Fibroblast of the aortic adventitia (primary cell): ENCODE data around the gene EXD3. TPM values are rescaled to one million over a fixed set of nuclear protein-coding genes. Genes with fewer than 3 reads are reported as not detected.
A peak's percentile ranks its signal among the peaks of the same experiment; 100 is the strongest.

ENCODE experiments used
- DNase-seq: peaks from one replicate; pipeline ENCODE4 v3.0.0-alpha.2; 2010; ENCODE audit warnings: low read depth
- H3K4me3 ChIP-seq: 2 replicates; pipeline ENCODE4 v1.5.1; 2011; ENCODE audit warnings: low read depth, mild to moderate bottlenecking, control low read depth, low read length, moderate library complexity
- total RNA-seq: library from RNA; depleted of rRNA; stranded (reverse); fragments of >200 nt; gene quantifications from 2 replicates; pipeline ENCODE4 v1.2.3, GENCODE V29; 2012; ENCODE audit warnings: low replicate concordance
- TF ChIP-seq, protein P1 (sequence below): IDR thresholded peaks from 2 replicates; pipeline ENCODE4 v1.5.1; 2011; ENCODE audit warnings: mild to moderate bottlenecking, low read length, control low read depth, inconsistent platforms; ENCODE audit not compliant: insufficient read depth

The EXD3 gene
- total RNA-seq, 1 donor = 5.2 TPM

- H3K4me3 ChIP-seq = no peak overlapping the region
- TF ChIP-seq, protein P1, sequence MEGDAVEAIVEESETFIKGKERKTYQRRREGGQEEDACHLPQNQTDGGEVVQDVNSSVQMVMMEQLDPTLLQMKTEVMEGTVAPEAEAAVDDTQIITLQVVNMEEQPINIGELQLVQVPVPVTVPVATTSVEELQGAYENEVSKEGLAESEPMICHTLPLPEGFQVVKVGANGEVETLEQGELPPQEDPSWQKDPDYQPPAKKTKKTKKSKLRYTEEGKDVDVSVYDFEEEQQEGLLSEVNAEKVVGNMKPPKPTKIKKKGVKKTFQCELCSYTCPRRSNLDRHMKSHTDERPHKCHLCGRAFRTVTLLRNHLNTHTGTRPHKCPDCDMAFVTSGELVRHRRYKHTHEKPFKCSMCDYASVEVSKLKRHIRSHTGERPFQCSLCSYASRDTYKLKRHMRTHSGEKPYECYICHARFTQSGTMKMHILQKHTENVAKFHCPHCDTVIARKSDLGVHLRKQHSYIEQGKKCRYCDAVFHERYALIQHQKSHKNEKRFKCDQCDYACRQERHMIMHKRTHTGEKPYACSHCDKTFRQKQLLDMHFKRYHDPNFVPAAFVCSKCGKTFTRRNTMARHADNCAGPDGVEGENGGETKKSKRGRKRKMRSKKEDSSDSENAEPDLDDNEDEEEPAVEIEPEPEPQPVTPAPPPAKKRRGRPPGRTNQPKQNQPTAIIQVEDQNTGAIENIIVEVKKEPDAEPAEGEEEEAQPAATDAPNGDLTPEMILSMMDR = no peak
- no peak for DNase-seq
These were observed 19.0 kb upstream of the EXD3 start for GRCh38 chr9:137441935-137442321.

- TF ChIP-seq, protein P1 = no peak
- peak within 1 kb of the TSS; percentile 17 for H3K4me3 ChIP-seq
- no peak for DNase-seq
These were observed 18.4 kb upstream of the EXD3 start, which contains the start of gene ENTPD8 for GRCh38 chr9:137441289-137441934. ENTPD8 (minus strand) TSS chr9:137441357; CDS start chr9:137438285, 3,072 bp downstream.

DNA sequence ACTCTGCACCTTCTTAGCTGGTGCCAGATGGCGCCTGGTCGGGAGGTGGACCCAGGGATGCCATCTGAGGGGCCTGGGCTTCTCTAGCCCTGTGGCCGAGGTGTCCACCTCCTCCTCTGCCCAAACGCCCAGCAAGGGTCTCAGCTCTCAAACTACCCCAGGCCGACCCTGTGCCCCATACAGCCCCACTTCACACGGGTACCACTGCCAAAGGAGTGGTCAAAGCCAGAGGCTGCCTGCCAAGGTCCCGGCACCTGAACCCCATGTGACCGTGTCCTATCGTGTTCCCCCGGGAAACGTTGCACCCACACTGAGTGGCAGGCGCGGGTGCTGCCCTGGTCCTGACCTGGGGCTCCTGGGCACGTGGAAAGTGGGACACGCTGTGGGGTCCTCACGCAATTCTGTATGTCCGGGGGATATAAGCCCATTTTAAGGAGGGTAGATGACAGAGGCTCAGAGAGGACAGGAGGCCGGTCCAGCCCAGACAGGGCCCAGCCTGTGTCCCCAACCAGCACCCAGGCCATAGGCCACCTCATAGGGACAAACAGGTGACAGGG, 16.3 kb upstream of the EXD3 start:
- TF ChIP-seq, protein P1 = no peak
- H3K4me3 ChIP-seq = no peak overlapping the region
- DNase-seq = no peak

- no peak for DNase-seq
- TF ChIP-seq, protein P1 = no peak
- H3K4me3 ChIP-seq = no peak overlapping the region
These were observed 15.7 kb upstream of the EXD3 start for GRCh38 chr9:137438591-137439157.

- no peak for DNase-seq
- TF ChIP-seq, protein P1 = no peak
- H3K4me3 ChIP-seq = no peak overlapping the region
These were observed 15.0 kb upstream of the EXD3 start for GRCh38 chr9:137437691-137438590.

DNA sequence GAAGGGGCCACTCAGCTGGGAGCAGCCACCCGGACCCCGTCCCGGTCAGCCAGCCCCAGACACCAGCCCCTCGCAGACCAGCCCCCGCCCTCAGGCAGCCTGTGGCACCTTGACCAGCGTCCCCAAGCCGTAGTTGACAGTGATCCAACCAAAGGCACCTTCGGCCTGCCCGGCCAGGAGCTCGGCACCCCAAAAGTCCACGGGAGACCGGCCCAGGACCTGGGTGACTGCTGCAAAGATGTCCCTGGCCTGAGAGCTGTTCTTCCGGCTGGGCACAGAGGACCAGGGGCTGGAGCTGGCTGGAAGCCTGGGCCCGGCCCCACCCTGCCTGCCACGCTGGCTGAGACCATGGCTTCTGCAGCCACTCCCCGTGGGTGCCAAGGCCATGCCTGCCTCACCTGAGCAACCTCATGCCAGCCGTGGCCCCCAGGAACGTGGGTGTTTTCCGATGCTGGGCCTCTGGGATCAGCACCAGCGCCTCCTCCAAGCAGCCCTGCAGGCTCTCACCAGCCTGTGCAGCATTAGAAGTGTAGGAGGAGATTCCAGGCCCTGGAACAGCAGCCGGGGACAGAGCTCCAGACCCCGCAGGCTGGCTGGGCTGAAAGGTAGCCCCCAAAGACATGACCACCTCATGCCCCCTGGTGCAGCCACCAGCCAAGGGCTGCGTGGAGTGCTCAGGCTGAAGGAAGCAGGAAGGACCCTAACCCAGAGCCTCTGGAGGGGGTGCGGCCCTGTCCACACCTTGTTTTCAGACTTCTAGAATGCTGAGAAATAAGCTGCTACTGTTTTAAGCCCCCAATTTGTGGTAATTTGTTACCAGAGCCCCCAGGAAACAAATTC, 14.0 kb upstream of the EXD3 start:
- TF ChIP-seq, protein P1 = no peak
- H3K4me3 ChIP-seq = no peak overlapping the region
- DNase-seq = no peak
